Thoracic aorta (tissue), 2 donors: Measurements from ENCODE around the gene CYTH1. TPM values are rescaled to one million over a fixed set of nuclear protein-coding genes. Genes with fewer than 3 reads are reported as not detected.
A peak's percentile ranks its signal among the peaks of the same experiment; 100 is the strongest.

Experiments used
- ATAC-seq: fragments of 150-250 bp; one replicate; pipeline ENCODE4 v1.8.0; 2017; ENCODE audit warnings: low read depth; ENCODE audit not compliant: insufficient number of reproducible peaks, low FRiP score
- DNase-seq: peaks from one replicate; pipeline ENCODE4 v3.0.0-alpha.2; 2020; ENCODE audit warnings: low spot score
- H3K27ac ChIP-seq, 2 donors: fragments of 200-600 bp; sonication (generic); 1 replicate in 1 of 2; 2 replicates in 1 of 2; pipeline ENCODE4 v1.5.1; 2016; ENCODE audit warnings: mild to moderate bottlenecking in 2 of 2, moderate library complexity in 2 of 2
- H3K27me3 ChIP-seq: fragments of 200-600 bp; sonication (generic); replicated peaks from 2 replicates; pipeline ENCODE4 v1.6.0; 2016; ENCODE audit warnings: mild to moderate bottlenecking; ENCODE audit not compliant: insufficient read depth
- H3K36me3 ChIP-seq: fragments of 200-600 bp; sonication (generic); one replicate; pipeline ENCODE4 v1.5.1; 2016
- H3K4me1 ChIP-seq, 2 donors: fragments of 200-600 bp; sonication (generic); 1 replicate in 1 of 2; 2 replicates in 1 of 2; pipeline versions ENCODE4 v1.5.1 to v1.6.0; 2016; ENCODE audit warnings: low read depth in 2 of 2, mild to moderate bottlenecking in 1 of 2; ENCODE audit not compliant: control insufficient read depth in 1 of 2
- H3K4me3 ChIP-seq: fragments of 200-600 bp; sonication (generic); 2 replicates; pipeline ENCODE4 v1.5.1; 2016; ENCODE audit warnings: mild to moderate bottlenecking
- H3K9me3 ChIP-seq: fragments of 200-600 bp; sonication (generic); 2 replicates; pipeline ENCODE4 v1.5.1; 2016
- total RNA-seq, 2 donors: library from RNA; depleted of rRNA; stranded (reverse); fragments of >200 nt; gene quantifications; one replicate each; pipeline versions ENCODE4 v1.1.0 to v1.2.3, GENCODE V29; 2016
- TF ChIP-seq, protein P1 (sequence below): fragments of 200-600 bp; sonication (generic); IDR thresholded peaks from one replicate; pipeline ENCODE4 v1.5.1; 2019; ENCODE audit warnings: antibody characterized with exemption

CYTH1 gene
- total RNA-seq, 2 donors from 2014 or later: 79.2 to 79.4 TPM

DNA sequence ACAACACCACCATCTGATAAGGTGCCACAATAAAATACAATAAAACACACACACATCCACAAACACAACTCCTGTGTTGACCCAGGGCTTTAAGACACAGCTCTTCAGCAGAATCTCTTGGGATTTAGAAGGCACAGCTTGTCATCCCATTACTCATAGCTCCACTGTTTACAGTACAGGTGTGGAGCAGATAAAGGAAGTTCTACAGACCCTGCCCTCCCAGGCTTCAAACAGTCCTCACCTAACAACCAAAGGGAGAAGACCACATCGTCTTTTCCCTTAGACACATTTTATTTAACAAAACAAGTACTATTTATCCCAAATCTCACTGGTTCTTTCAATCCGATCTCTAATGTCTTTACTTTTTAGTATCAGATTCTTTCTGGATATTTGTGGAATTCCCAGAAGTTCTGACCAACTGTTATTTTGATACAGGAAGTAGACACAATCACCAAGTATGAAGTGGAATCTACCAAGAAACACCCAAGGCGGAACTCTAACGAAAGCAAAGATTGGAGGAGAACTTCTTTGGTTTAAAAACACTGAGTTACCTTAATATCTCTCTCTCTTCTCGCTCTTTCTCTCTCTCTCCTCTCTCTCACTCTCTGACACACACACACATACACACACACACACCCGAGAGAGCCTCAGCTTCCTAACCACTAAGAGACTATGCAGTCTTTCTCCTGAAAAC, 46.1 kb downstream of the CYTH1 start:
- H3K9me3 ChIP-seq: no peaks in the 10 kb centered on the region
- H3K4me3 ChIP-seq: peak overlapping the region; percentile 68
- H3K27me3 ChIP-seq: no peaks in the 10 kb centered on the region
- no peaks in the 10 kb centered on the region for H3K36me3 ChIP-seq
- DNase-seq (no peak), ATAC-seq (no peak)
- H3K4me1 ChIP-seq: peaks cover 26 to 47% of the 10 kb centered on the region in 2 donors
- TF ChIP-seq, protein P1, sequence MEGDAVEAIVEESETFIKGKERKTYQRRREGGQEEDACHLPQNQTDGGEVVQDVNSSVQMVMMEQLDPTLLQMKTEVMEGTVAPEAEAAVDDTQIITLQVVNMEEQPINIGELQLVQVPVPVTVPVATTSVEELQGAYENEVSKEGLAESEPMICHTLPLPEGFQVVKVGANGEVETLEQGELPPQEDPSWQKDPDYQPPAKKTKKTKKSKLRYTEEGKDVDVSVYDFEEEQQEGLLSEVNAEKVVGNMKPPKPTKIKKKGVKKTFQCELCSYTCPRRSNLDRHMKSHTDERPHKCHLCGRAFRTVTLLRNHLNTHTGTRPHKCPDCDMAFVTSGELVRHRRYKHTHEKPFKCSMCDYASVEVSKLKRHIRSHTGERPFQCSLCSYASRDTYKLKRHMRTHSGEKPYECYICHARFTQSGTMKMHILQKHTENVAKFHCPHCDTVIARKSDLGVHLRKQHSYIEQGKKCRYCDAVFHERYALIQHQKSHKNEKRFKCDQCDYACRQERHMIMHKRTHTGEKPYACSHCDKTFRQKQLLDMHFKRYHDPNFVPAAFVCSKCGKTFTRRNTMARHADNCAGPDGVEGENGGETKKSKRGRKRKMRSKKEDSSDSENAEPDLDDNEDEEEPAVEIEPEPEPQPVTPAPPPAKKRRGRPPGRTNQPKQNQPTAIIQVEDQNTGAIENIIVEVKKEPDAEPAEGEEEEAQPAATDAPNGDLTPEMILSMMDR: no peak
- H3K27ac ChIP-seq: peak overlapping the region; percentile 49 to 55

DNA sequence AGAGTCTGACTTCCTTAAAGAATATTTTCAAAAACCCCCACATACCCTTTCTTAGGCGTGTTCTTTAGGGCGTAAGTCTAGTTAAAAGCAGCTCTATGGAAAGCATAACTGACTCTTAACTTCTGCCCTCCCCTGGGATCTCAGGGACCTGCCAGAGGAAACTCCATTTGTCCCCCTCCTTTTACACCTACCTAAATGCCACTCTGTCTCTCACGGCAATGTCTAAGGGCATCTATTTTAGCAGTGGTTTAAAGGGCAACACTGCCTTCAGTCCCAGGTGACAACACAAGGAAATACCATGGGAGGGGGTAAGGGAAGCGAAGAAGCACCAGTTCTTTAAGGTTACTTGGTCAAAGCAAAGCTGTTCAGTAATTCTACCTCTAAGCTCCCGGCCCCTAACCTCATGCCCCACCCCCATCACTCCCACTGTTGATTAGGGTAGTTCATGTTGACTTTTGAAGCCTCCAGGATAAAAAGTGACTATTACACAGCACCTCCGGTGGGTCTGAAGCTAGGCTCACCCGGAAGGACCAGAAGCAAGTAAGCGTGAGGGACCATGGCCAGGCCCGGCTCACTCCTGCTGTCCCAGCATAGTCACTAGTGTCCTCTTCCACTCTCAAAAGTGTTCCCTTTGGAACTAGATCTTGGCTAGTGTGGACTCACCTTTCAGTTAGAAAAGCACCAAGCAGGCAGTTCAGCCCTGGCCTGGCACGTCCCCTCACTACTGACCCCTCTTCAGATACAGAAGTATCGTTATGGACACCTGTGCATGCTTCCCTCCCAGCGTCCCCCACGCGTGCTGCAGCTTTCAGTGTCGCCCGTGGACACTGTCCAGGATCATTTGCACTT, 47.1 kb downstream of the CYTH1 start:
- Histone ChIP-seq H3K36me3 (no peaks in the 10 kb centered on the region), H3K4me3 (peak overlapping the region; percentile 68), H3K4me1 (peaks cover 26 to 47% of the 10 kb centered on the region in 2 donors), H3K27ac (peak overlapping the region in 1 of 2 donors; percentile 49), H3K27me3 (no peaks in the 10 kb centered on the region), H3K9me3 (no peaks in the 10 kb centered on the region)
- TF ChIP-seq, protein P1: no peak
- DNase-seq: no peak
- no peak for ATAC-seq

DNA sequence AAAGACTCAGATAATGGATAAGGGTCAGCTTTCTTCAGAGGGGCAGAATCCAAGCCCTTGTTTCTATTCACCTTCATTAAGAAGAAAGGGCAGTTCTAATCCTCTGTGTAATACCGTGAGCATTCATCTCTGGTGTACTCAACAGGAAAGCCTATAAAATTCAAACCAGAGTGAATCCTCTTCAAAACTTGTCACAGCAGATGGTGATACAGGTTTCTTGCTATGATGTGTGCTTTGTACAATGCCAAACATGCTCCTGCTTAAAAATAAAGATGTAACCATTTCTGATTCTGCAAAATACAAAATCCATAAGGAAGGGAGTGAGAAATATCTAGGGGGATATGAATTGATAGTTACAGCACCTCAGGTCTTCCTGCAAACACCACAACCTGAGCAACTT, 49.7 kb downstream of the CYTH1 start:
- Histone ChIP-seq H3K27ac (no peak overlapping the region), H3K4me1 (peaks cover 26 to 44% of the 10 kb centered on the region in 2 donors), H3K9me3 (no peaks in the 10 kb centered on the region), H3K36me3 (no peaks in the 10 kb centered on the region), H3K27me3 (no peaks in the 10 kb centered on the region), H3K4me3 (no peak overlapping the region)
- no peak for ATAC-seq
- TF ChIP-seq, protein P1: no peak
- DNase-seq: no peak

DNA sequence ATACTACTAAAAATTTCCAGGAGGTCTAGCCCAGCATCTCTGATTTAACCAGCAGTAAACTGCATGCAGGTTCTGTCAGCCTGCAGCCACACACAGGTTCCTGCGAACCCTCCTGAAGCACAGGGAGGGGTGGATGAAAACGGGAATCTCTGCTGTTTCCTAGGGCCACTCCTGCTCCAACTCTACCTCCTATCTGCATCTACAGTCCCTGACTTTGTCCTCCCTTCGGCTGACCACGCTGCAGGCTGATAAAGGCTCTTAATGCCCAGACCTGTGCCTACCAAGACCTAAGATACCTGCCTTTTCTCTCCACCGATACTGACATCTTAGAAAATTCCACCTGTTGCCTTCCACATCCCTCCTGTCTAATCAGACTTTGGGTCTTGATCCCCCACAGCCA, 50.2 kb downstream of the CYTH1 start:
- Histone ChIP-seq H3K4me1 (peaks cover 22 to 40% of the 10 kb centered on the region in 2 donors), H3K4me3 (no peak overlapping the region), H3K27me3 (no peaks in the 10 kb centered on the region), H3K27ac (no peak overlapping the region), H3K36me3 (no peaks in the 10 kb centered on the region), H3K9me3 (no peaks in the 10 kb centered on the region)
- TF ChIP-seq, protein P1: no peak
- DNase-seq: no peak
- no peak for ATAC-seq

DNA sequence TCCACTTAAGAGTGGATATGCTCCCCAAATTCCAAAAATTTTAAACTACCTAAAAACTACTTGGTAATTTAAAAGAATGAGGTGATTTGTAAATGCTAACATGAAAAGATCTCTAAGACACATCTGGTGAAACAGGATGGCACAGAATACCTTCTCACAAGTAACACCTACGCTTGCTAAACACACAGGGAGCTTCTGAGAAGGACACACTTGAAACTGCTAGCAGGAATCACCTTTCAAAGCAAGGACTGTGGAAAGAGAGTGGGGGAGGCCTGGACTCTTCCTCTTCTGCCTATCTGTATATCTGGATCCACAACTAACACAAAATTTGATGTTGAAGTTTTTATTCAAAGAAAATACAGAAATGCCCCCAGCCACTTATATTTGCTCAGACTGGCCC, 52.4 kb downstream of the CYTH1 start:
- TF ChIP-seq, protein P1: no peak
- Histone ChIP-seq H3K4me3 (no peak overlapping the region), H3K36me3 (no peaks in the 10 kb centered on the region), H3K4me1 (peaks cover 10 to 20% of the 10 kb centered on the region in 2 donors), H3K9me3 (no peaks in the 10 kb centered on the region), H3K27ac (no peak overlapping the region), H3K27me3 (no peaks in the 10 kb centered on the region)
- no peak for ATAC-seq
- DNase-seq: no peak
